ENCODE data around the gene NECTIN3. TPM values are rescaled to one million over a fixed set of nuclear protein-coding genes. Genes with fewer than 3 reads are reported as not detected.

Gene NECTIN3
- polyA plus RNA-seq (2013, experiment 1 of 4): 39.6 TPM
- 45.1 TPM for polyA plus RNA-seq (2013, experiment 2 of 4)
- polyA plus RNA-seq (2013, experiment 3 of 4): 36.4 TPM
- polyA plus RNA-seq (2013, experiment 4 of 4): 45.4 TPM

GRCh38 chr3:111071257-111072030, at the start of gene NECTIN3:
TSS of gene NECTIN3 (plus strand) at chr3:111071816. CDS start at chr3:111072018, 202 bp downstream.
- H3K4me1 ChIP-seq (ENCODE audit: control insufficient read depth, insufficient read depth, low read length): no peaks in the 10 kb centered on the region
- peak within 1 kb of the TSS; percentile 84 for H3K27ac ChIP-seq (ENCODE audit: insufficient read depth, low read depth, low read length, poor library complexity, severe bottlenecking)
- H3K9me3 ChIP-seq (ENCODE audit: control insufficient read depth, low read length): no peaks in the 10 kb centered on the region
- 0 to 1% methylated on average over 77 to 78 of the region's 79 CpGs for WGBS, 2 experiments
- peak within 1 kb of the TSS; percentile 91 for H3K4me3 ChIP-seq (ENCODE audit: insufficient read depth, low read depth, low read length)
- H3K27me3 ChIP-seq (ENCODE audit: control insufficient read depth, insufficient read depth, low read length, poor library complexity, severe bottlenecking): no peaks in the 10 kb centered on the region
- H3K36me3 ChIP-seq (ENCODE audit: control insufficient read depth, insufficient read depth, low read length): no peaks in the 10 kb centered on the region

GRCh38 chr3:111027868-111028267, 43.7 kb upstream of the NECTIN3 start:
- no peak overlapping the region for H3K27ac ChIP-seq (ENCODE audit: insufficient read depth, low read depth, low read length, poor library complexity, severe bottlenecking)
- WGBS, 2 experiments: 88 to 90% methylated on average over 1 of the region's 1 CpG
- H3K9me3 ChIP-seq (ENCODE audit: control insufficient read depth, low read length): no peaks in the 10 kb centered on the region
- no peaks in the 10 kb centered on the region for H3K36me3 ChIP-seq (ENCODE audit: control insufficient read depth, insufficient read depth, low read length)
- H3K4me1 ChIP-seq (ENCODE audit: control insufficient read depth, insufficient read depth, low read length): no peaks in the 10 kb centered on the region
- no peak overlapping the region for H3K4me3 ChIP-seq (ENCODE audit: insufficient read depth, low read depth, low read length)
- no peaks in the 10 kb centered on the region for H3K27me3 ChIP-seq (ENCODE audit: control insufficient read depth, insufficient read depth, low read length, poor library complexity, severe bottlenecking)

- 81 to 91% methylated on average over 2 of the region's 2 CpGs for WGBS, 2 experiments
- H3K27me3 ChIP-seq (ENCODE audit: control insufficient read depth, insufficient read depth, low read length, poor library complexity, severe bottlenecking): no peaks in the 10 kb centered on the region
- H3K4me3 ChIP-seq (ENCODE audit: insufficient read depth, low read depth, low read length): no peak overlapping the region
- H3K36me3 ChIP-seq (ENCODE audit: control insufficient read depth, insufficient read depth, low read length): no peaks in the 10 kb centered on the region
- peaks cover 6% of the 10 kb centered on the region for H3K4me1 ChIP-seq (ENCODE audit: control insufficient read depth, insufficient read depth, low read length)
- no peaks in the 10 kb centered on the region for H3K9me3 ChIP-seq (ENCODE audit: control insufficient read depth, low read length)
- no peak overlapping the region for H3K27ac ChIP-seq (ENCODE audit: insufficient read depth, low read depth, low read length, poor library complexity, severe bottlenecking)
Measured at GRCh38 chr3:111031538-111031937, 40.1 kb upstream of the NECTIN3 start.

- H3K9me3 ChIP-seq (ENCODE audit: control insufficient read depth, low read length): no peaks in the 10 kb centered on the region
- H3K4me1 ChIP-seq (ENCODE audit: control insufficient read depth, insufficient read depth, low read length): peaks cover 6% of the 10 kb centered on the region
- 87 to 97% methylated on average over 2 of the region's 3 CpGs for WGBS, 2 experiments
Measured at GRCh38 chr3:111032677-111033076, 38.9 kb upstream of the NECTIN3 start.

GRCh38 chr3:111033470-111034050, 38.1 kb upstream of the NECTIN3 start:
- WGBS, 2 experiments: 94 to 100% methylated on average over 1 of the region's 1 CpG
- Histone ChIP-seq H3K4me3 (ENCODE audit: insufficient read depth, low read depth, low read length) (no peak overlapping the region), H3K9me3 (ENCODE audit: control insufficient read depth, low read length) (no peaks in the 10 kb centered on the region), H3K27me3 (ENCODE audit: control insufficient read depth, insufficient read depth, low read length, poor library complexity, severe bottlenecking) (no peaks in the 10 kb centered on the region), H3K4me1 (ENCODE audit: control insufficient read depth, insufficient read depth, low read length) (peaks cover 6% of the 10 kb centered on the region), H3K36me3 (ENCODE audit: control insufficient read depth, insufficient read depth, low read length) (no peaks in the 10 kb centered on the region), H3K27ac (ENCODE audit: insufficient read depth, low read depth, low read length, poor library complexity, severe bottlenecking) (no peak overlapping the region)

More at GRCh38 chr3:111032677-111033076, 38.9 kb upstream of the NECTIN3 start:
- Histone ChIP-seq H3K36me3 (ENCODE audit: control insufficient read depth, insufficient read depth, low read length) (no peaks in the 10 kb centered on the region), H3K4me3 (ENCODE audit: insufficient read depth, low read depth, low read length) (no peak overlapping the region), H3K27ac (ENCODE audit: insufficient read depth, low read depth, low read length, poor library complexity, severe bottlenecking) (no peak overlapping the region), H3K27me3 (ENCODE audit: control insufficient read depth, insufficient read depth, low read length, poor library complexity, severe bottlenecking) (no peaks in the 10 kb centered on the region)

- Histone ChIP-seq H3K27ac (ENCODE audit: insufficient read depth, low read depth, low read length, poor library complexity, severe bottlenecking) (no peak overlapping the region), H3K27me3 (ENCODE audit: control insufficient read depth, insufficient read depth, low read length, poor library complexity, severe bottlenecking) (no peaks in the 10 kb centered on the region), H3K4me1 (ENCODE audit: control insufficient read depth, insufficient read depth, low read length) (peaks cover 6% of the 10 kb centered on the region), H3K4me3 (ENCODE audit: insufficient read depth, low read depth, low read length) (no peak overlapping the region), H3K36me3 (ENCODE audit: control insufficient read depth, insufficient read depth, low read length) (no peaks in the 10 kb centered on the region), H3K9me3 (ENCODE audit: control insufficient read depth, low read length) (no peaks in the 10 kb centered on the region)
- 55 to 57% methylated on average over 2 of the region's 2 CpGs for WGBS, 2 experiments
Measured at GRCh38 chr3:111035316-111035715, 36.3 kb upstream of the NECTIN3 start.

- Histone ChIP-seq H3K9me3 (ENCODE audit: control insufficient read depth, low read length) (no peaks in the 10 kb centered on the region), H3K27ac (ENCODE audit: insufficient read depth, low read depth, low read length, poor library complexity, severe bottlenecking) (no peak overlapping the region), H3K36me3 (ENCODE audit: control insufficient read depth, insufficient read depth, low read length) (no peaks in the 10 kb centered on the region), H3K4me1 (ENCODE audit: control insufficient read depth, insufficient read depth, low read length) (peaks cover 6% of the 10 kb centered on the region), H3K4me3 (ENCODE audit: insufficient read depth, low read depth, low read length) (no peak overlapping the region), H3K27me3 (ENCODE audit: control insufficient read depth, insufficient read depth, low read length, poor library complexity, severe bottlenecking) (no peaks in the 10 kb centered on the region)
- 91 to 95% methylated on average over 2 of the region's 2 CpGs for WGBS, 2 experiments
Measured at GRCh38 chr3:111035902-111036301, 35.7 kb upstream of the NECTIN3 start.

GRCh38 chr3:111040959-111041358, 30.7 kb upstream of the NECTIN3 start:
- 83 to 91% methylated on average over 2 of the region's 2 CpGs for WGBS, 2 experiments
- no peak overlapping the region for H3K4me3 ChIP-seq (ENCODE audit: insufficient read depth, low read depth, low read length)
- H3K27ac ChIP-seq (ENCODE audit: insufficient read depth, low read depth, low read length, poor library complexity, severe bottlenecking): no peak overlapping the region
- H3K4me1 ChIP-seq (ENCODE audit: control insufficient read depth, insufficient read depth, low read length): peaks cover under 1% of the 10 kb centered on the region
- H3K27me3 ChIP-seq (ENCODE audit: control insufficient read depth, insufficient read depth, low read length, poor library complexity, severe bottlenecking): no peaks in the 10 kb centered on the region
- H3K36me3 ChIP-seq (ENCODE audit: control insufficient read depth, insufficient read depth, low read length): no peaks in the 10 kb centered on the region
- no peaks in the 10 kb centered on the region for H3K9me3 ChIP-seq (ENCODE audit: control insufficient read depth, low read length)

- no peak overlapping the region for H3K4me3 ChIP-seq (ENCODE audit: insufficient read depth, low read depth, low read length)
- H3K27me3 ChIP-seq (ENCODE audit: control insufficient read depth, insufficient read depth, low read length, poor library complexity, severe bottlenecking): no peaks in the 10 kb centered on the region
- H3K27ac ChIP-seq (ENCODE audit: insufficient read depth, low read depth, low read length, poor library complexity, severe bottlenecking): no peak overlapping the region
- H3K36me3 ChIP-seq (ENCODE audit: control insufficient read depth, insufficient read depth, low read length): no peaks in the 10 kb centered on the region
- WGBS, 2 experiments: 91 to 95% methylated on average over 6 of the region's 6 CpGs
- H3K9me3 ChIP-seq (ENCODE audit: control insufficient read depth, low read length): no peaks in the 10 kb centered on the region
- H3K4me1 ChIP-seq (ENCODE audit: control insufficient read depth, insufficient read depth, low read length): peaks cover 6% of the 10 kb centered on the region
Measured at GRCh38 chr3:111045564-111045963, 26.1 kb upstream of the NECTIN3 start.

- Histone ChIP-seq H3K9me3 (ENCODE audit: control insufficient read depth, low read length) (no peaks in the 10 kb centered on the region), H3K4me3 (ENCODE audit: insufficient read depth, low read depth, low read length) (no peak overlapping the region), H3K4me1 (ENCODE audit: control insufficient read depth, insufficient read depth, low read length) (peaks cover 6% of the 10 kb centered on the region), H3K27me3 (ENCODE audit: control insufficient read depth, insufficient read depth, low read length, poor library complexity, severe bottlenecking) (no peaks in the 10 kb centered on the region), H3K36me3 (ENCODE audit: control insufficient read depth, insufficient read depth, low read length) (no peaks in the 10 kb centered on the region), H3K27ac (ENCODE audit: insufficient read depth, low read depth, low read length, poor library complexity, severe bottlenecking) (no peak overlapping the region)
Measured at GRCh38 chr3:111047042-111047441, 24.6 kb upstream of the NECTIN3 start.

Measured in ectodermal cell (in vitro differentiated cells).